ENCODE results near the gene FYCO1.

FYCO1 gene

DNA sequence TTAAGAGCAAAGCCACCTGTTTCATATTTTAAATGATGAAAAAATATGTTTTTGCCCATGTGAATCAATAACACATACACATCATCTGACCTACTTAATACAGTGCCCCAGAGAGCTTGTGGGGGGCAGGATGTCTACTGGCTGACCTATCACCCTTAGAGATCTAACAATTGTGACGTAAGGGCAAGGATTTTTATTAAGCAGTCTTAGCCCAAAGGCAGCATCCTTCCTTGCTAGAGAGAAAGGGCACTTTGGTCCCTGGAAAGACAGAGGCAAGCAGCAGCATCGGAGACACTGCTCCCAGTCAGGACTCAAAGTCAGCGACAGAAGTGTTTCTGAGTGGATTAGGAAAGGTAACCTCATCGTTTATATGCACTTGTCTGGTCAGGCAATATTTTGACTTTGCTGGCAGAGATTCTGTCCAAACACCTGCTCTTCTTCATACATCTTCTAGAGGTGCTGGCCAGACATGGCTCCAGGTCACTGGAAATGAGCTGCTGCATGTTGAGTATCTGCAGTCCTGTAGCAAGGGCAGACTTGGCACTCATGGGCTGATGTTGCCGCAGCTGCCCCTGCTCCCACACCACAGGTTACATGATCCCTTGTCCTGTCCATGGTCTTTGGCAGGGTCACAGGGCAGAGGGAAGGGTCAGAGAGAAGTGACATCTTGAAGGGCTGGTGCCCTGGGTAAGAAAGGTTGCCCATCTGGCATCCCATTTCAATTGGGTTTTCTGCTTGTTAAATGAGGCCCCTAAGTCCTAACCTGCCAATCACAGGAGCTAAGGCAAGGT lies 50.6 kb downstream of the FYCO1 start:
- in situ Hi-C loops (cut with MboI; ENCODE audit: low sequenced_read_pairs): loop anchor here (10.0 to 25.0 kb wide), 2 partner anchors 130 to 267 kb away; partner anchors contain the start of gene CCR1

DNA sequence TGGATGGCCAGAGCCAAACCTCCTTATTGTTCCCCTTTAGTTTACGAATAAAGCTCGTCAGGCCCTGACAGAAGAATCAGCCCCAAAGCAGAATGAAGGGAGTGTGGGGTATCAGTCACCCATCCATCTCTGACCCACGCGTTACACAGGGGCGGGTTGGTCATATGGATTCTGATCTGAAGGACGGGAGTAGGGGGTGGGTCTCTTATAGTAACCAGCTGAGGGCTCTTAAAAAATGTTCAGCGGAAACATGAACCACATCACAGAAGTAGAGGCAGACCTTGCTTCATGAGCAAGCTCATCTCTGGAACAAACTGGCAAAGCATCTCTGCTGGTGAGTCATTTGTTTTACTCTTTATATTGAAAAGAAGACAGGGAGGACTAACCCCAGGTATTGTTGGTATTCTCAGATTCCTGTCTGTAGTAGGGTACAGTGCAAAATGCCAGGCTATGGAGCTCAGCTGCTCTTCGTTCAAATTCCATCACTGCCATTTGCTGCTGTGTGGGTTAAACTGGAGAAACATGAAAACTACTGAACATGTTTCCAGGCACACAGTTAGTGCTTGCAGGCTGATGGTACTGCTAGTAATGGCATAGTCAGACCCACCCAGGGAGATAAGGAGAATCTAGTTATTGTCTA lies 52.3 kb downstream of the FYCO1 start, which contains the start of gene CXCR6:
CXCR6 (plus strand) TSS at position 258 of the 640 bp plus-strand sequence. CDS start 3,018 bp downstream, outside the sequence.
- in situ Hi-C loops (cut with MboI; ENCODE audit: low sequenced_read_pairs): loop anchor here (10.0 to 25.0 kb wide), 2 partner anchors 131 to 269 kb away; partner anchors contain the start of gene CCR1

DNA sequence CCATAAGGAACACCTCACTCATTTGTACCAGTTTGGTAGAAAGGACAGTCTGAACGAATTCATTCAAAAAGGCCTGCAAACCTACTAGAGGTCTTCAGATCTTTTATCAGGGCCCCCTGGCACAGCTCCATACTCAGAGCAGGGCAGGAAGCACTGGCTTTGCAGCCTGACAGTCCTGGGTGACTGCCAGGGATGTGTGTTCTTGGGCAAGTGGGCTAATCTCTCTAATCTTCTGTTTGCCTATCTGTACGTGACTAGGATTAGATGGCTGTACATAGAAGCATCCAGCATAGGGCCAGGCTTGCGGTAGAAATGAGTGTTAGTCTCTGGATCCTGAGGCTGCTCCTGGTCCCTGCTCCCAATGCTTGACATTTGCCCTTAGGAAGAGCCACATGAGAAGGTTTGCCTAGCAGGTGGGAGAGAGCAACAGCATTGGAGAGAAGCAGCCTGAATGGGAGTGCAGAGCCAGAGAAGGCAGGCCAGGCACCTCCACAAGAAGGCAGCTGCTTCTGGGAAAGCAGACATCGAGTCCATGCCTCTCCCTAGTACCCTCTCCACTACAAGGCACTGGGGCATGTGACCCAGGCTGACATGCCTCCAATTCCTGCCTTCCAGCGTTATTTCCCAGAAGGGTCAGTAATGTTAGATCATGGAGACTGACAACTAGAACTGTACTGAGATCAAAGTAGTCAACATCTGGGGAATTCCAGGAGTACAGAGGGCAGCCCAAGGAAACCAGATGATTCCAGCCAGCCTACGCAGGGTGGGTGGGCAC lies 53.4 kb downstream of the FYCO1 start:
- in situ Hi-C loops (cut with MboI; ENCODE audit: low sequenced_read_pairs): loop anchor here (10.0 to 25.0 kb wide), 2 partner anchors 133 to 270 kb away; partner anchors contain the start of gene CCR1

GRCh38 chr3:45940781-45941365 lies 54.8 kb downstream of the FYCO1 start:
- in situ Hi-C loops (cut with MboI; ENCODE audit: low sequenced_read_pairs): loop anchor here (10.0 to 25.0 kb wide), 2 partner anchors 134 to 271 kb away; partner anchors contain the start of gene CCR1

DNA sequence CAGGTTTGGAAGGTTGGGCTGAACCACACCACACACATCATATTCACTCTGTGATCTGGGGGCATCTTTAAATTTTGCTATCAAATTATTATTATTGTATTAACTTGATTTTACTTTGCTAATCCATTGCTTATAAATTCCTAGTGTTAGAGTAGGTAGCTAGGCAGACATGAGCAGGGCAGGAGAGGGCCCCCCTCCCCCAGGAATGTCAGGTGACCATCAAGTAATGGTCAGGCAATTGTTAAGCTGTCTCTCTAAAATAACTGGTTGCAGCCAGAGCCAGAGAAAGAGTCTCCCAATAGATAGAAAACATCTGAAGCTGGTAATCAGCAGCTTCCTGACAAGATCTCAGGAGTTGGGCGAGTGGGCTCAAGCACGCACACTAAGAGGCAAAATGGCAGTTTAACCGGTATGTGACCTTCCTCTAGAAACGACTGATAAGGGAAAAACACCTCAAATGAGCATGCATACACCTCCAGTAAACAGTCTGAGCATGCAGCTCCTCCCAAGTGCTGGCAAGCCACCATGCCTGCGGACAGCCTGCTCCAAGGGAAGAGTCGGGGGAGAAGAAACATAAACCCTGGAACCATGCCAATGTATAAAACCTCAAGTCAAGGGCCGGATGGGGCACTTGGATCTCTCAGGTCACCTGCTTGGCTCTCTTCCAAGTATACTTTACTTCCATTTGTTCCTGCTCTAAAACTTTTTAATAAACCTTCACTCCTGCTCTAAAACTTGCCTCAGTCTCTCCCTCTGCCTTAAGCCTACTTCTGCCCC lies 55.4 kb downstream of the FYCO1 start:
- in situ Hi-C loops (cut with MboI; ENCODE audit: low sequenced_read_pairs): loop anchor here (10.0 to 25.0 kb wide), 2 partner anchors 135 to 272 kb away; partner anchors contain the start of gene CCR1

DNA sequence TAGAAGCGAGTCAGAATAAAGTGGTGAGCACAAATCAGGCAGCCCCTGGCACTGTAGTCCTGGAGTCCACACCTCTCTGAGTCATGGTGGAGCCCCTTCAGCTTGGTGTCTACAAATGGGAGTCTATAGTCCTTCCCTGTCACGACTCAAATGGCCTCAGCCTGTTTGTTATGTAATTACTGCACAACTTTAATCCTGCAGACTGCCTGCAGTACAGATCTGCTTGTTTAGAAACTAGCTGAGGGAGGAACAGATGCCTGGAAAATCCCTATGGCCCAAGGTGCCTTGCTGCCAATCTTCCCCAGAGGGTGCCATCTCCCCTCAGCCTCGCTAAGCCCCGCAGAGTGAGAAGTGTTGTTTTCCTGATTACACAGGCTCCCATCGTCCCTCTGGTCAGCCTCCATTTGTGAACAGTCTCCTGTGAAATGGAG lies 56.3 kb downstream of the FYCO1 start:
- in situ Hi-C loops (cut with MboI; ENCODE audit: low sequenced_read_pairs): loop anchor here (25.0 kb wide), 1 partner anchor 273 kb away; the partner anchor contains the start of gene CCR1

- in situ Hi-C loops (cut with MboI; ENCODE audit: low sequenced_read_pairs): loop anchor here (25.0 kb wide), 1 partner anchor 273 kb away; the partner anchor contains the start of gene CCR1
Observed at GRCh38 chr3:45938864-45939263, 56.8 kb downstream of the FYCO1 start.

DNA sequence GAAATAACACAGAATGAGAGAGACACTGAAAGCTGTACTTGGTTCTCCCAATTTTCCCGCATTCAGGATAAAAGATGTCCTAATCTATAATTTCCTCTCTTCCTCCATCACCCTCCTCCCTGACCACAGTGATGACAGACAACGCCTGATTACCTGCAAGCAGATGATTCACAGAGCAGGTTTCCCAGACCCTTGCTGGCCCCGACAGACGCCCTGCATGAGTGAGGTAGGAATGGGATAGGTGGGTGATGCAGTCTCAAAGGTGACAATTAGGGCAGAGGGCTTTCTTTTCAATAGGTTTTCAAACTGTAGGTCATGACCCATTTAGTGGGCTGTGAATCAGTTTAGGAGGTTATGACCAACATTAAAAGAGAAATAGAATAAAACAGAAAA lies 57.6 kb downstream of the FYCO1 start:
- in situ Hi-C loops (cut with MboI; ENCODE audit: low sequenced_read_pairs): loop anchor here (25.0 kb wide), 1 partner anchor 274 kb away; the partner anchor contains the start of gene CCR1

DNA sequence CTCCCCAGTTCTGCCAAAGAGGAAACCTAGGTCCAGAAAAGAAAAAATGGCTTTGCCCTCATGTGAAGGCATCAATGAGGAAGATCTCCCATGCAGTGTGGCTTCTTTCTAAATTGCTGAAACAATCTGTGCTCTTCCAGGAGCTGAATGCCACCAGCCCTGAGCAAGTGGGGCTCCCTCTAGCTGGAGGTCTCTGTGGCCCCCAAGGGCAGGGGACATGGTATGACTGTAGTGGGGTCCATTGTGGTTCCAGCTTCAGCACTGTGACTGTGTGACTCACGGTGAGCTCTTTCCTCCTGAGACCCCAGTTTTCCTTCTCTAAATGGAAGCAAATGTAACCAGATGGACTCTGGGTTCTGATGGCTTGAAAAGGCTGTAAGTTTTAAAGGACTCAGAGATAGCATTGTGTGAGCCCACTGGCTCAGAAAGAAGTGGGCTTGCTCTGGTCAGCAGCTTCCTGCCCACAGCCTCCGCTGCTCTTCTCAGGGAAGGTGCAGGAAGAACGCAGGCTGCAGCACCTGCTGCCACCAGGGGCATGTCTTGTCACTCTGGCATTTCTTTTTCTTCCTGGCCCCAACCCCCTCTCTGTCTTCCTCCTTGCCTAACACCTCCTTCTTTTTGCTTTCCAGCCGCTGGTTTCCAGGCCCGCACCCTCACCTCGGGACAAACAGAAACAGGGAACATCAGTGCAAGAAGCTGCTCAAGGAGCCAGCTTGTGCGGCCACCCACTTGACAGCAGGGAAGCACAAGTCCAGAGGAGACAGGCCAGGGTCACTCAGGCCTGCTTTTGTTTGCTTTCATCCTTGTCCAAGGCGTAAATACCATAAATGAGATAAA lies 58.2 kb downstream of the FYCO1 start:
- in situ Hi-C loops (cut with MboI; ENCODE audit: low sequenced_read_pairs): loop anchor here (25.0 kb wide), 1 partner anchor 275 kb away; the partner anchor contains the start of gene CCR1

DNA sequence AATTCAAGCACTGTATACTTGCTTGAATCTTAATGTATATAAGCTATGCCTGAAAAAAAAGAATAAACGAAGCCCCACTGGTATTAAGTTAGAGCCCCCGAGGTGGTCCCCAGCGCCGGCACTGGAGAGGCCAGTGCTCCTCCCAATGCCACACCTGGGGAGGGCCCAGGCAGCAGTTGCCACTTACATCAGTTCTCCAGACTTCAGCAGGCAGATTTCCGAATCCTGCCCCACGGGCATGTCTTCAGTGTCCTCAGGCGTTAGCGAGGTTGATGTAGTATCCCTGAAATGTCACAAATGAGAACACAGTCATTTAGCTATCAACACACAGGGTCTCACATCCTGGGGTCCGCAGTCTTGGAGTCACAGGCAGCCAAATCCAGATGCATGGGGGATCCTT lies 59.4 kb downstream of the FYCO1 start:
- in situ Hi-C loops (cut with MboI; ENCODE audit: low sequenced_read_pairs): loop anchor here (25.0 kb wide), 1 partner anchor 276 kb away; the partner anchor contains the start of gene CCR1

DNA sequence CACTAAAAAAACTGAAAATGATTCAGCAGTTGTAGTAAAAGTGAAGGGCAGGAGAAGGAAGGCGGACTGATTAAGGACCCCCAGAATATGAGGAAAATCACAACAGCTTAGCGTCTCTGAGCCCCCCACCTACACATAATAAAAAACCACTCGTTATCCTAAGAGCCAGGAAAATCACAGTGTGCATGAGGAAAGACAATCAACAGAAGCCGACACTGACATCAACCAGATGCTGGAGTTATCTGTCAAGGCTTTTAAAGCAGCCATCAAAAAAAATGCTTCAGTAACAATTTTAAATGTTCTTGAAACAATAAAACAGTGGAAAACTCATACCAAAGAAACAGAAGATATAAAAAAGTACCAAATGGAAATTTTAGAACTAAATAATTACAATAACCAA lies 62.0 kb downstream of the FYCO1 start:
- in situ Hi-C loops (cut with MboI; ENCODE audit: low sequenced_read_pairs): loop anchor here (25.0 kb wide), 1 partner anchor 279 kb away; the partner anchor contains the start of gene CCR1

GRCh38 chr3:45932112-45932511 lies 63.5 kb downstream of the FYCO1 start:
- in situ Hi-C loops (cut with MboI; ENCODE audit: low sequenced_read_pairs): loop anchor here (25.0 kb wide), 1 partner anchor 280 kb away; the partner anchor contains the start of gene CCR1

DNA sequence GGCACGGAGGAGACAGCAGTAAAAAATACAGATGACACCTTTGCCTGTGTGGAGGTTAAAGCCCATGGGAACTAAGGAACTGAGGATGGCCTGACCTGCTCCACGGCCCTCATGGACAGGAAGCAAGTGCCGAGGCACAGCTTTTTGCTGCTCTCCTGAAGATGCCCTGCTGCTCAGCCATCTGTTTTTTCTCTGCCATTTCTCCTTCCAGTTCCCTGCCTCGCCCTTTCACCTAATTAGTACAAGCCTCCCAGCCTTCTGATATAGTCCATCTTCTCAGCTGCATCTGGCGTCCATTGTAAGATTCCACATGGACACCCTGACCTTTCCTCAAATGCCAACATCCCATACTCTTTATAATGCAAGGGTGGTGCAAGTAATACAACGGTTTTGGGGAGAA lies 64.1 kb downstream of the FYCO1 start:
- in situ Hi-C loops (cut with MboI; ENCODE audit: low sequenced_read_pairs): loop anchor here (25.0 kb wide), 1 partner anchor 281 kb away; the partner anchor contains the start of gene CCR1

- in situ Hi-C loops (cut with MboI; ENCODE audit: low sequenced_read_pairs): loop anchor here (25.0 kb wide), 1 partner anchor 283 kb away; the partner anchor contains the start of gene CCR1
Observed at GRCh38 chr3:45929042-45929679, 66.5 kb downstream of the FYCO1 start.

DNA sequence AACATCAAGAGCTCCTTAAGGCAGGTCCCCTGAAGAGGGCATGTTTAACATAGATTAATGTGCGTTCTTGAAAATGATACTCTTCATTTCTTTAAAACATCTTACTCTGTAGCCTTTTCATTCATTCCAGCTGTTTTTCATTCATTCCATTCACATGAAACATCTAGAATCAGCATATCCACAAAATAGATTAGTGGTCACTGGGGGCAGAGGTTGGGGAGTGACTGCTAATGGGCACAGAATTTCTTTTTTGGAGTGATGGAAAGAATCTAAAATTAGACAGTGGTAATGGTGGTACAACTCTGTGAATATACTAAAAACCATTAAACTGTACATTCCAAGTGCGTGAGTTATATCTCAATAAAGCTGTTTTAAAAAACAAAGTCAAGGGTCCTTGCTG lies 67.7 kb downstream of the FYCO1 start:
- in situ Hi-C loops (cut with MboI; ENCODE audit: low sequenced_read_pairs): loop anchor here (25.0 kb wide), 1 partner anchor 284 kb away; the partner anchor contains the start of gene CCR1

DNA sequence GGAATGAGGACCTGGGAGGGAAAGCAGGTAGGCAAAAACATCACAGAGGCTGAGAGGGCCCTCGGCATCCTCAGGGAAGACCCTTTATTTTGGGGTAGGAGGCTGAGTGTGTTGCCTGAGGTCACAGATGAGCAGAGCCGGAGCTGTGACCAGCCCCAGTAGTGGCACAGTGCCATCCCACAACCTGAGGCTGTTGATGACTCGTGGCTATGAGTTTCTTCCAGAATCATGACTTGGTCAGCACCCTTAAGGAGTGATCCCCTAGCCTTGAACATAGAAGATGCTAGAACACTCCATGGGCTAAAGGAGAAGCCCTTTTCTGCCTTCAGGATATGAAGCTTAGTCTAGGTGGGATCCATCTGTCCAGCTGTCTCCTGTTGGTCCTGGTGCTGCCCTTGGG lies 71.9 kb downstream of the FYCO1 start:
- in situ Hi-C loops (cut with MboI; ENCODE audit: low sequenced_read_pairs): no loop called here

GRCh38 chr3:45922950-45923590 lies 72.6 kb downstream of the FYCO1 start:
- in situ Hi-C loops (cut with MboI; ENCODE audit: low sequenced_read_pairs): no loop called here

Data from HL-60/S4 (cell line).